Upper lobe of left lung (tissue), 4 donors: ENCODE results near the gene PHETA1.

Experiments used
- EP300 ChIP-seq, 4 donors: sonication (generic); formaldehyde crosslinking; IDR thresholded peaks; one replicate each; pipeline ENCODE4 v1.5.1; 2017; ENCODE audit warnings: antibody characterized with exemption in 4 of 4, control low read depth in 2 of 4
- POLR2A ChIP-seq, 4 donors: fragments of 450-650 bp; IDR thresholded peaks; one replicate each; pipeline ENCODE4 v1.5.1; 2016 to 2017; ENCODE audit warnings: antibody characterized with exemption in 4 of 4, mild to moderate bottlenecking in 2 of 4
- POLR2AphosphoS5 ChIP-seq, 2 donors: sonication (generic); formaldehyde crosslinking; IDR thresholded peaks; one replicate each; pipeline ENCODE4 v1.5.1; 2017; ENCODE audit warnings: antibody characterized with exemption in 2 of 2
- TF ChIP-seq, protein P1 (sequence below), 6 experiments: fragments of 450-650 bp in 4 of 6; fragments of 200-600 bp in 2 of 6; sonication (generic) in 2 of 6; IDR thresholded peaks; one replicate each; pipeline ENCODE4 v1.5.1; 2016 to 2019; ENCODE audit warnings: antibody characterized with exemption in 6 of 6

- TF ChIP-seq, protein P1, sequence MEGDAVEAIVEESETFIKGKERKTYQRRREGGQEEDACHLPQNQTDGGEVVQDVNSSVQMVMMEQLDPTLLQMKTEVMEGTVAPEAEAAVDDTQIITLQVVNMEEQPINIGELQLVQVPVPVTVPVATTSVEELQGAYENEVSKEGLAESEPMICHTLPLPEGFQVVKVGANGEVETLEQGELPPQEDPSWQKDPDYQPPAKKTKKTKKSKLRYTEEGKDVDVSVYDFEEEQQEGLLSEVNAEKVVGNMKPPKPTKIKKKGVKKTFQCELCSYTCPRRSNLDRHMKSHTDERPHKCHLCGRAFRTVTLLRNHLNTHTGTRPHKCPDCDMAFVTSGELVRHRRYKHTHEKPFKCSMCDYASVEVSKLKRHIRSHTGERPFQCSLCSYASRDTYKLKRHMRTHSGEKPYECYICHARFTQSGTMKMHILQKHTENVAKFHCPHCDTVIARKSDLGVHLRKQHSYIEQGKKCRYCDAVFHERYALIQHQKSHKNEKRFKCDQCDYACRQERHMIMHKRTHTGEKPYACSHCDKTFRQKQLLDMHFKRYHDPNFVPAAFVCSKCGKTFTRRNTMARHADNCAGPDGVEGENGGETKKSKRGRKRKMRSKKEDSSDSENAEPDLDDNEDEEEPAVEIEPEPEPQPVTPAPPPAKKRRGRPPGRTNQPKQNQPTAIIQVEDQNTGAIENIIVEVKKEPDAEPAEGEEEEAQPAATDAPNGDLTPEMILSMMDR (IDR thresholded peaks at IDR 0.05): no peak
- TF ChIP-seq POLR2A (IDR thresholded peaks at IDR 0.05): no peak
- no peak for TF ChIP-seq EP300 (IDR thresholded peaks at IDR 0.05)
- TF ChIP-seq POLR2AphosphoS5 (IDR thresholded peaks at IDR 0.05): no peak
Observed at GRCh38 chr12:111408116-111408440, 39.2 kb upstream of the PHETA1 start.
